SW480 (cell line): Measurements from ENCODE around the gene POLR1A.

ENCODE experiments used
- DNase-seq: peaks from one replicate; pipeline ENCODE4 v3.0.0-alpha.2; 2016; ENCODE audit warnings: low spot score

The POLR1A gene

GRCh38 chr2:85978883-85979780, 126.6 kb downstream of the POLR1A start:
- no peak for DNase-seq

DNA sequence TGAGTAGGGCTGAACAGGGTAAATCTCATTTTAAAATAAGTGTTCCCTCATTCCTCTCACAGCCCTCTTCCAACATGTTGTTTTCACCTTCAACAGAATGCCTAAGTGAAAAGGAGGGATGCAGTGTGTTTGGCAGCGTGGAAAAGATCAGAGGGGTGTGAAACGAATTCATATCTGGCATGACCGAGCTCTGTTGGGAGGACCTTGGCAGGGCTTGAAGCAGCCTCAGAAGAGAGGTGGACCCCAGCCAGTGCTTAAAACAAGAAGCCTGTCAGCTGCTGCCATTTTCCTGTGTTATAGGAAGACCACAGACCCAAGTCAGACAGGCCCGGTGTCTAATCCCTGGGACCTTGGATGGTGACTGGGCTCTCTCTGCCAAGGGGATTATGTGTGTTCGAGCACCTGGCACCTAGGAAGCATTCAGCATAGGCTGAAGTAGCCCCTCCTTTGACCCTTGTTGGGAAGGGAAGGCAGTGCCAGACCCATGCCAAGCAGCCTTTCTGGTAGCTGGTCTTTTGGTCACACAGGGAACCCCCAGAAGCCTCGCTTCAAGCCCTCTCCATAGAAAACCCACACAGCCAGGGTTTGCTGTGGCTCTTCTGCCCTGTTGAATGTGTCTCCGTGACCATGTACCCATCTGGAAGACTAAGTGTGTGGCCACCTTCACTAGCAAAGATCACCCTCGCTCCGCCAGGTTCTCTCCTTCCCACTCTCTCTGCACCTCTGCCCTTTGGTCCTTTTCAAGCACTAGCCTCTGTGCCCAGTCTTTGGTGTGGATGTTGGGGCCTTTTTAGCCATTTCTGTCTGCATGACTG, 129.4 kb downstream of the POLR1A start:
- no peak for DNase-seq

GRCh38 chr2:85975581-85975980, 130.1 kb downstream of the POLR1A start:
- DNase-seq = no peak

- no peak for DNase-seq
Observed at GRCh38 chr2:85974390-85974789, 131.3 kb downstream of the POLR1A start.

DNA sequence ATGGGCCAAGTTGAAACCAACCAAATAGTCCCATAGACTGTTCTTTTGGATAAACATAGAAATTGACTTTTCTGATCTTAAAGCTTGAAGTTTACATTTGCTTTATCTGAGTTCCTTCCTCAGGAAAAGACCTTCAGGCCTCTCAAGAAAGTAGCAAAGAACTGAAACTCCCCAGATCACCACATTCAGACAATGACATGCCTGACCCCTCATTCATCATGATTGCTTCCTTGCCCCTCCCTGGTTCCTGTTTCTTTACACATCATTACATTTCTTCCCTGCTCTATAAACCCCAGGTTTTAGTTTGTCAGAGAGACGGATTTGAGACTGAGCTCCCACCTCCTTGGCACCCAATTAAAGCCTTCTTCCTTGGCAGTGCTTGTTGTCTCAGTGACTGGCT, 133.3 kb downstream of the POLR1A start:
- no peak for DNase-seq

DNA sequence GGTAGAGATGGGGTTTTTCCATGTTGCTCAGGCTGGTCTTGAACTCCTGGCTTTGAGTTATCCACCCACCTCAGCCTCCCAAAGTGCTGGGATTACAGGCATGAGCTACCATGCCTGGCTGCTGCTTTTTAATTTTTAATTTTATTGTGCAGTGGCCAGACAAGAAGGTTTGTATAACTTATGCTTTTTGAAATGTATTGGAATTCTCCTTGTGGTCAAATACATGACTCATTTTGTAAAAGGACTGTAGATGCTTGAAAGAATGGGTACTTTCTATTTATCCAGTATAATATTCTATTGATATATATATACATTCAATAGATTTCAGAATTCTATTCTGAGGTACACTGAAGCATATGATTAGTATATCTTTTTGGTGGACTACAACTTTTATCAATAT, 134.3 kb downstream of the POLR1A start:
- no peak for DNase-seq
